Spleen (tissue), 7 donors: ENCODE results near the gene PTTG1IP.

Experiments
- CTCF ChIP-seq, 11 experiments: fragments of 200-600 bp in 7 of 11; fragments of 450-650 bp in 4 of 11; sonication (generic) in 4 of 11; IDR thresholded peaks in 8 of 11; conservative IDR thresholded peaks in 3 of 11; 1 replicate in 7 of 11; 2 replicates in 4 of 11; pipeline versions ENCODE4 v1.4.0 to v1.8.0; 2016 to 2021; ENCODE audit warnings: antibody characterized with exemption in 11 of 11, inconsistent platforms in 4 of 11, mild to moderate bottlenecking in 1 of 11
- POLR2A ChIP-seq, 3 donors: fragments of 450-650 bp; IDR thresholded peaks; one replicate each; pipeline ENCODE4 v1.5.1; 2017; ENCODE audit warnings: antibody characterized with exemption in 3 of 3, mild to moderate bottlenecking in 1 of 3
- POLR2AphosphoS5 ChIP-seq, 3 donors: sonication (generic); formaldehyde crosslinking; IDR thresholded peaks; one replicate each; pipeline ENCODE4 v1.5.1; 2017; ENCODE audit warnings: antibody characterized with exemption in 3 of 3
- donor health status: DM: no; HTN: no; CAD: no; lungs with moderate emphysema.
- donor health status: DM: no; HTN: no; CAD: no.
- donor health status: DM: no; HTN: no; CAD: no.

DNA sequence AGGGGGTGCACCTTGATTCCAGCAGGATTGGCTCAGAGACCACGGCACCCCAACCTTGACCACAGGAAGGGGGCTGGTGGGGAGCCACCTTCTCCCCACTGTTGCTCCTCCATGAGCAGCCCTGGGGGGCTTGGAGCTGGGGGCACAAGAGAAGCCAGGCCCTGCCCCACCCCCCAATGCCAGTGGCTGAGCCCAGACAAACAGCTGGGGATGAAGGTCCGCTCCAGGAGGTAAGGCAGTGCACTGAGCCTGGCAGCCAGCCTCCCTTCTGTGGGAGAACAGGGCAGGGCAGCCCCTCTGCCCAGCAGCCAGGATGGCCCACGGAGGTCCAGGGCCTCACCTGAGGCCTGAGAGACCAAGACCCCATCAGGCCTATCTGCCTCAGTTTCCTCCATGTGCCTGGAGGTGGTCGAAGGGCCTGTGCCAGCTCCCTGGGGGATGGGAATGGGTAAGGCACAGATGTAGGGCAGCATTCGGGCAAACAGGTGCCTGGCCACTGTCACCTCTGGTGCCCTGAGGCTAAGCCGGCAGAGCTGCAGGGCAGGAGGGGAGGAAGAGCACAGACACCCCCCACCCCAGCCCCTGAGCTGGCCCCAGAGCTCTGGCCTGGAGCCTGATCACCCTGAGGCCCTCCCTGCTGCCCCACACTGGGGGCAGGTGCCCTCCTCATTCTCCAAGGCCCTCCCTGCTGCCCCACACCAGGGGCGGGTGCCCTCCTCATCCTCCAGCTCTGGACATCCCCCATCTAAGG lies 40.1 kb upstream of the PTTG1IP start:
- no peak for TF ChIP-seq POLR2A (IDR thresholded peaks at IDR 0.05)
- TF ChIP-seq CTCF (IDR thresholded peaks at IDR 0.05 in 8 of 11, conservative IDR thresholded peaks at IDR 0.05 in 3 of 11), result no peak
- TF ChIP-seq POLR2AphosphoS5 (IDR thresholded peaks at IDR 0.05), result no peak
